A549 (cell line): ENCODE data around the gene ADAMTS15.

Experiments
- HOXA7 ChIP-seq: fragments of 250-450 bp; sonication (Bioruptor Pico); IDR thresholded peaks from 2 replicates; pipeline ENCODE4 v1.5.0; 2020; ENCODE audit warnings: mild to moderate bottlenecking, moderate library complexity
- POLR2A ChIP-seq: IDR thresholded peaks from 2 replicates; pipeline ENCODE4 v1.6.1; 2012; ENCODE audit warnings: mild to moderate bottlenecking, low read length
- POLR2AphosphoS2 ChIP-seq: conservative IDR thresholded peaks from 2 replicates; pipeline ENCODE4 v1.6.1; 2012; ENCODE audit warnings: low read length, improper control_type of control experiment, inconsistent platforms
- TF ChIP-seq, protein P1 (sequence below): IDR thresholded peaks from 2 replicates; pipeline ENCODE4 v1.6.1; 2012; ENCODE audit warnings: low read depth, borderline replicate concordance

- TF ChIP-seq POLR2A (no peak), HOXA7 (CRISPR knock-in tag) (no peak), POLR2AphosphoS2 (no peak)
- TF ChIP-seq, protein P1, sequence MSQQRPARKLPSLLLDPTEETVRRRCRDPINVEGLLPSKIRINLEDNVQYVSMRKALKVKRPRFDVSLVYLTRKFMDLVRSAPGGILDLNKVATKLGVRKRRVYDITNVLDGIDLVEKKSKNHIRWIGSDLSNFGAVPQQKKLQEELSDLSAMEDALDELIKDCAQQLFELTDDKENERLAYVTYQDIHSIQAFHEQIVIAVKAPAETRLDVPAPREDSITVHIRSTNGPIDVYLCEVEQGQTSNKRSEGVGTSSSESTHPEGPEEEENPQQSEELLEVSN: no peak
These were observed 67.5 kb downstream of the ADAMTS15 start for GRCh38 chr11:130515829-130516553.
